ENCODE data around the gene DKK3. TPM values are rescaled to one million over a fixed set of nuclear protein-coding genes. Genes with fewer than 3 reads are reported as not detected.

Gene DKK3
- total and polyA plus RNA-seq, 2 experiments from 2014 or later, result 16.8 to 31.1 TPM

DNA sequence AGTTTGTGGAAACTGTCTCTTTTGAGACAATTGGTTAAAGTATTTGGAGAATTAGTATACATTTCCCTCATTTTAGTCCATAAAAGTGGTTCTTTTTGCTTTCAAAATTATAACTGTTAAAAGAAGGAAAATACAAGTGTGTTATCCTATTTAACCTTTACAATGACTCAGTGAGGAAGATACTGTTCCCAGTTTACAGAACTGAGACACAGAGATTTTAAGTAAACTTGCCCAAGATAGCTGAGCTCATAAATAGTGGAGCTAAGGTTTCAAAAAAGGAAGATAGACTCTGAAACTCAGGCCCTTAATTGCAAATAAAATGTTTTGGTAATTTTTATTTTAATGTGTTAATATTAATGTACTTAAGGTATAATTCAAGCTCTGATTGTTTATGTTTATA, 58.9 kb downstream of the DKK3 start (continued):
- TF ChIP-seq, protein P1, sequence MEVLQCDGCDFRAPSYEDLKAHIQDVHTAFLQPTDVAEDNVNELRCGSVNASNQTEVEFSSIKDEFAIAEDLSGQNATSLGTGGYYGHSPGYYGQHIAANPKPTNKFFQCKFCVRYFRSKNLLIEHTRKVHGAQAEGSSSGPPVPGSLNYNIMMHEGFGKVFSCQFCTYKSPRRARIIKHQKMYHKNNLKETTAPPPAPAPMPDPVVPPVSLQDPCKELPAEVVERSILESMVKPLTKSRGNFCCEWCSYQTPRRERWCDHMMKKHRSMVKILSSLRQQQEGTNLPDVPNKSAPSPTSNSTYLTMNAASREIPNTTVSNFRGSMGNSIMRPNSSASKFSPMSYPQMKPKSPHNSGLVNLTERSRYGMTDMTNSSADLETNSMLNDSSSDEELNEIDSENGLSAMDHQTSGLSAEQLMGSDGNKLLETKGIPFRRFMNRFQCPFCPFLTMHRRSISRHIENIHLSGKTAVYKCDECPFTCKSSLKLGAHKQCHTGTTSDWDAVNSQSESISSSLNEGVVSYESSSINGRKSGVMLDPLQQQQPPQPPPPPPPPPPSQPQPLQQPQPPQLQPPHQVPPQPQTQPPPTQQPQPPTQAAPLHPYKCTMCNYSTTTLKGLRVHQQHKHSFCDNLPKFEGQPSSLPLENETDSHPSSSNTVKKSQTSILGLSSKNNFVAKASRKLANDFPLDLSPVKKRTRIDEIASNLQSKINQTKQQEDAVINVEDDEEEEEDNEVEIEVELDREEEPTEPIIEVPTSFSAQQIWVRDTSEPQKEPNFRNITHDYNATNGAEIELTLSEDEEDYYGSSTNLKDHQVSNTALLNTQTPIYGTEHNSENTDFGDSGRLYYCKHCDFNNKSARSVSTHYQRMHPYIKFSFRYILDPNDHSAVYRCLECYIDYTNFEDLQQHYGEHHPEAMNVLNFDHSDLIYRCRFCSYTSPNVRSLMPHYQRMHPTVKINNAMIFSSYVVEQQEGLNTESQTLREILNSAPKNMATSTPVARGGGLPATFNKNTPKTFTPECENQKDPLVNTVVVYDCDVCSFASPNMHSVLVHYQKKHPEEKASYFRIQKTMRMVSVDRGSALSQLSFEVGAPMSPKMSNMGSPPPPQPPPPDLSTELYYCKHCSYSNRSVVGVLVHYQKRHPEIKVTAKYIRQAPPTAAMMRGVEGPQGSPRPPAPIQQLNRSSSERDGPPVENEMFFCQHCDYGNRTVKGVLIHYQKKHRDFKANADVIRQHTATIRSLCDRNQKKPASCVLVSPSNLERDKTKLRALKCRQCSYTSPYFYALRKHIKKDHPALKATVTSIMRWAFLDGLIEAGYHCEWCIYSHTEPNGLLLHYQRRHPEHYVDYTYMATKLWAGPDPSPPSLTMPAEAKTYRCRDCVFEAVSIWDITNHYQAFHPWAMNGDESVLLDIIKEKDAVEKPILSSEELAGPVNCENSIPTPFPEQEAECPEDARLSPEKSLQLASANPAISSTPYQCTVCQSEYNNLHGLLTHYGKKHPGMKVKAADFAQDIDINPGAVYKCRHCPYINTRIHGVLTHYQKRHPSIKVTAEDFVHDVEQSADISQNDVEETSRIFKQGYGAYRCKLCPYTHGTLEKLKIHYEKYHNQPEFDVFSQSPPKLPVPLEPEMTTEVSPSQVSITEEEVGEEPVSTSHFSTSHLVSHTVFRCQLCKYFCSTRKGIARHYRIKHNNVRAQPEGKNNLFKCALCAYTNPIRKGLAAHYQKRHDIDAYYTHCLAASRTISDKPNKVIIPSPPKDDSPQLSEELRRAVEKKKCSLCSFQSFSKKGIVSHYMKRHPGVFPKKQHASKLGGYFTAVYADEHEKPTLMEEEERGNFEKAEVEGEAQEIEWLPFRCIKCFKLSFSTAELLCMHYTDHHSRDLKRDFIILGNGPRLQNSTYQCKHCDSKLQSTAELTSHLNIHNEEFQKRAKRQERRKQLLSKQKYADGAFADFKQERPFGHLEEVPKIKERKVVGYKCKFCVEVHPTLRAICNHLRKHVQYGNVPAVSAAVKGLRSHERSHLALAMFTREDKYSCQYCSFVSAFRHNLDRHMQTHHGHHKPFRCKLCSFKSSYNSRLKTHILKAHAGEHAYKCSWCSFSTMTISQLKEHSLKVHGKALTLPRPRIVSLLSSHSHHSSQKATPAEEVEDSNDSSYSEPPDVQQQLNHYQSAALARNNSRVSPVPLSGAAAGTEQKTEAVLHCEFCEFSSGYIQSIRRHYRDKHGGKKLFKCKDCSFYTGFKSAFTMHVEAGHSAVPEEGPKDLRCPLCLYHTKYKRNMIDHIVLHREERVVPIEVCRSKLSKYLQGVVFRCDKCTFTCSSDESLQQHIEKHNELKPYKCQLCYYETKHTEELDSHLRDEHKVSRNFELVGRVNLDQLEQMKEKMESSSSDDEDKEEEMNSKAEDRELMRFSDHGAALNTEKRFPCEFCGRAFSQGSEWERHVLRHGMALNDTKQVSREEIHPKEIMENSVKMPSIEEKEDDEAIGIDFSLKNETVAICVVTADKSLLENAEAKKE (CRISPR knock-in tag; IDR thresholded peaks at IDR 0.05), result no peak

DNA sequence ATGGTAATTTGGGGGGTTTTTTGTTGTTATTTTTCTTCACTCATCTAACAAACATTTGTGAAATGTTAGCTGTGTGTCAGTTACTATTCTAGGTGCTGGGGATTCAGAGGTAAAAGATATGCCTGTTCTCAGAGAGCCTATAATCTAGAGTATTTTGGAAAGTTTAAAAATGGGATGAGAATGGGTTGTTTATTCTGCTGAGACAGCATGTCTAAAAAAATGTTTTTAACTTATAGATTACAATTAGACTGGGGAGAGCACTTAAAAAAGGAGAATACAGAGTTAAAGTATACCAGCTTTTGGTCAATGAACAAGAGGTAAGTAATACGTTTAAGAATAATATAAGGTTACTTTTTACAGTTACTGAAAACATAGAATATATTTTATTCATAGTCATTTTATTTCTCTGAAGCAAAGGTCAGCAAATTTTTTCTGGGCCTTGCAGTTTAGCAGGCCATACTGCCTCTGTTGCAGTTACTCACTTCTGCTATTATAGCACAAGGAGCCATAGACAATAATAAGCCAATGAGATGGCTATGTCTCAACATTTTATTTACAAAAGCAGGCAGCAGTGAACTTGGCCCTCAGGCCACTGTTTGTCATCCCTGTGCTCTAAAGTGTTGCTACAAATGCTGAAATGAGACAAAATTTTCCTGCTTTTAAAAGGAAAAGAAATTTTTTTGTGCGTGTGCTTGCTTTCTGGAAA, 60.0 kb downstream of the DKK3 start:
- DNase-seq (ENCODE audit: low spot score) (no peak), ATAC-seq (no peak)
- no peak overlapping the region for H3K4me3 Mint-ChIP-seq
- no peaks in the 10 kb centered on the region for H3K4me1 Mint-ChIP-seq
- no peaks in the 10 kb centered on the region for H3K79me2 ChIP-seq (replicated peaks; ENCODE audit: insufficient read depth)
- H4K20me1 ChIP-seq (replicated peaks; ENCODE audit: insufficient read depth), result no peaks in the 10 kb centered on the region
- no peaks in the 10 kb centered on the region for H3K4me1 ChIP-seq (ENCODE audit: insufficient read depth)
- no peak overlapping the region for H3K27ac Mint-ChIP-seq
- no peak overlapping the region for H3K4me3 ChIP-seq
- no peak overlapping the region for H2AFZ ChIP-seq
- peaks cover 13% of the 10 kb centered on the region; the same call in 2 of the 3 replicates for H3K36me3 Mint-ChIP-seq (ENCODE audit: low read depth)
- no peaks in the 10 kb centered on the region for H3K27me3 ChIP-seq (ENCODE audit: insufficient read depth)
- H3K36me3 ChIP-seq (ENCODE audit: insufficient read depth), result peaks cover 5% of the 10 kb centered on the region; the same call in 1 of the 2 replicates
- no peaks in the 10 kb centered on the region for H3K9me2 ChIP-seq (ENCODE audit: insufficient read depth)
- no peaks in the 10 kb centered on the region for H3K9me3 Mint-ChIP-seq
- H3F3A ChIP-seq (replicated peaks; ENCODE audit: low read depth), result no peaks in the 10 kb centered on the region
- H3K4me2 ChIP-seq, result no peak overlapping the region
- H3K27me3 Mint-ChIP-seq (ENCODE audit: insufficient read depth, low read depth, poor library complexity), result no peaks in the 10 kb centered on the region
- no peak overlapping the region for H3K27ac ChIP-seq (ENCODE audit: low read depth)
- TF ChIP-seq ZNF114 (CRISPR knock-in tag; IDR thresholded peaks at IDR 0.05) (no peak), JUNB (IDR thresholded peaks at IDR 0.05; ENCODE audit: unreplicated experiment) (no peak), ZNF331 (CRISPR knock-in tag; IDR thresholded peaks at IDR 0.05; ENCODE audit: low read depth) (no peak), STAT1 (IDR thresholded peaks at IDR 0.05; ENCODE audit: unreplicated experiment) (no peak), NANOG (IDR thresholded peaks at IDR 0.05; ENCODE audit: borderline replicate concordance) (no peak), EZH2phosphoT487 (IDR thresholded peaks at IDR 0.05; ENCODE audit: unreplicated experiment) (no peak), EZH2 (IDR thresholded peaks at IDR 0.05; ENCODE audit: low read depth, unreplicated experiment) (no peak), POLR2AphosphoS5 (IDR thresholded peaks at IDR 0.05; ENCODE audit: low read depth) (no peak)
- TF ChIP-seq, protein P2, sequence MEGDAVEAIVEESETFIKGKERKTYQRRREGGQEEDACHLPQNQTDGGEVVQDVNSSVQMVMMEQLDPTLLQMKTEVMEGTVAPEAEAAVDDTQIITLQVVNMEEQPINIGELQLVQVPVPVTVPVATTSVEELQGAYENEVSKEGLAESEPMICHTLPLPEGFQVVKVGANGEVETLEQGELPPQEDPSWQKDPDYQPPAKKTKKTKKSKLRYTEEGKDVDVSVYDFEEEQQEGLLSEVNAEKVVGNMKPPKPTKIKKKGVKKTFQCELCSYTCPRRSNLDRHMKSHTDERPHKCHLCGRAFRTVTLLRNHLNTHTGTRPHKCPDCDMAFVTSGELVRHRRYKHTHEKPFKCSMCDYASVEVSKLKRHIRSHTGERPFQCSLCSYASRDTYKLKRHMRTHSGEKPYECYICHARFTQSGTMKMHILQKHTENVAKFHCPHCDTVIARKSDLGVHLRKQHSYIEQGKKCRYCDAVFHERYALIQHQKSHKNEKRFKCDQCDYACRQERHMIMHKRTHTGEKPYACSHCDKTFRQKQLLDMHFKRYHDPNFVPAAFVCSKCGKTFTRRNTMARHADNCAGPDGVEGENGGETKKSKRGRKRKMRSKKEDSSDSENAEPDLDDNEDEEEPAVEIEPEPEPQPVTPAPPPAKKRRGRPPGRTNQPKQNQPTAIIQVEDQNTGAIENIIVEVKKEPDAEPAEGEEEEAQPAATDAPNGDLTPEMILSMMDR (conservative IDR thresholded peaks at IDR 0.05; ENCODE audit: low read depth in 2 of 2), result no peak
- TF ChIP-seq, protein P3, sequence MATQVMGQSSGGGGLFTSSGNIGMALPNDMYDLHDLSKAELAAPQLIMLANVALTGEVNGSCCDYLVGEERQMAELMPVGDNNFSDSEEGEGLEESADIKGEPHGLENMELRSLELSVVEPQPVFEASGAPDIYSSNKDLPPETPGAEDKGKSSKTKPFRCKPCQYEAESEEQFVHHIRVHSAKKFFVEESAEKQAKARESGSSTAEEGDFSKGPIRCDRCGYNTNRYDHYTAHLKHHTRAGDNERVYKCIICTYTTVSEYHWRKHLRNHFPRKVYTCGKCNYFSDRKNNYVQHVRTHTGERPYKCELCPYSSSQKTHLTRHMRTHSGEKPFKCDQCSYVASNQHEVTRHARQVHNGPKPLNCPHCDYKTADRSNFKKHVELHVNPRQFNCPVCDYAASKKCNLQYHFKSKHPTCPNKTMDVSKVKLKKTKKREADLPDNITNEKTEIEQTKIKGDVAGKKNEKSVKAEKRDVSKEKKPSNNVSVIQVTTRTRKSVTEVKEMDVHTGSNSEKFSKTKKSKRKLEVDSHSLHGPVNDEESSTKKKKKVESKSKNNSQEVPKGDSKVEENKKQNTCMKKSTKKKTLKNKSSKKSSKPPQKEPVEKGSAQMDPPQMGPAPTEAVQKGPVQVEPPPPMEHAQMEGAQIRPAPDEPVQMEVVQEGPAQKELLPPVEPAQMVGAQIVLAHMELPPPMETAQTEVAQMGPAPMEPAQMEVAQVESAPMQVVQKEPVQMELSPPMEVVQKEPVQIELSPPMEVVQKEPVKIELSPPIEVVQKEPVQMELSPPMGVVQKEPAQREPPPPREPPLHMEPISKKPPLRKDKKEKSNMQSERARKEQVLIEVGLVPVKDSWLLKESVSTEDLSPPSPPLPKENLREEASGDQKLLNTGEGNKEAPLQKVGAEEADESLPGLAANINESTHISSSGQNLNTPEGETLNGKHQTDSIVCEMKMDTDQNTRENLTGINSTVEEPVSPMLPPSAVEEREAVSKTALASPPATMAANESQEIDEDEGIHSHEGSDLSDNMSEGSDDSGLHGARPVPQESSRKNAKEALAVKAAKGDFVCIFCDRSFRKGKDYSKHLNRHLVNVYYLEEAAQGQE (IDR thresholded peaks at IDR 0.05; ENCODE audit: unreplicated experiment), result no peak
- TF ChIP-seq, protein P4, sequence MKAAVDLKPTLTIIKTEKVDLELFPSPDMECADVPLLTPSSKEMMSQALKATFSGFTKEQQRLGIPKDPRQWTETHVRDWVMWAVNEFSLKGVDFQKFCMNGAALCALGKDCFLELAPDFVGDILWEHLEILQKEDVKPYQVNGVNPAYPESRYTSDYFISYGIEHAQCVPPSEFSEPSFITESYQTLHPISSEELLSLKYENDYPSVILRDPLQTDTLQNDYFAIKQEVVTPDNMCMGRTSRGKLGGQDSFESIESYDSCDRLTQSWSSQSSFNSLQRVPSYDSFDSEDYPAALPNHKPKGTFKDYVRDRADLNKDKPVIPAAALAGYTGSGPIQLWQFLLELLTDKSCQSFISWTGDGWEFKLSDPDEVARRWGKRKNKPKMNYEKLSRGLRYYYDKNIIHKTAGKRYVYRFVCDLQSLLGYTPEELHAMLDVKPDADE (IDR thresholded peaks at IDR 0.05), result no peak
